LNCaP clone FGC (cell line): ENCODE data around the gene ADAM22.

Experiments
- DNase-seq: peaks from one replicate; pipeline ENCODE4 v3.0.0-alpha.2; 2011; ENCODE audit warnings: low read depth
- H3K4me3 ChIP-seq: 2 replicates; pipeline ENCODE4 v1.5.1; 2011; ENCODE audit warnings: mild to moderate bottlenecking, low read depth, low read length, control low read depth
- CTCF ChIP-seq: IDR thresholded peaks from 2 replicates; pipeline ENCODE4 v1.5.1; 2012; ENCODE audit warnings: mild to moderate bottlenecking; ENCODE audit not compliant: control insufficient read depth, insufficient read depth; ENCODE audit errors: extremely low read depth

The ADAM22 gene

GRCh38 chr7:88040694-88041093 is 106.6 kb downstream of the ADAM22 start:
- no peak for DNase-seq
- H3K4me3 ChIP-seq = no peak overlapping the region
- TF ChIP-seq CTCF = no peak

- no peak for TF ChIP-seq CTCF
Observed at GRCh38 chr7:88041583-88041982, 107.5 kb downstream of the ADAM22 start.

GRCh38 chr7:88042157-88042556 is 108.1 kb downstream of the ADAM22 start:
- TF ChIP-seq CTCF = no peak
- DNase-seq = no peak
- no peak overlapping the region for H3K4me3 ChIP-seq

More at GRCh38 chr7:88041583-88041982, 107.5 kb downstream of the ADAM22 start:
- no peak for DNase-seq
- no peak overlapping the region for H3K4me3 ChIP-seq

GRCh38 chr7:88042803-88043202 is 108.8 kb downstream of the ADAM22 start:
- no peak overlapping the region for H3K4me3 ChIP-seq
- no peak for TF ChIP-seq CTCF
- DNase-seq = no peak

- H3K4me3 ChIP-seq = no peak overlapping the region
- no peak for DNase-seq
- TF ChIP-seq CTCF = no peak
Observed at GRCh38 chr7:88044069-88044468, 110.0 kb downstream of the ADAM22 start.

- TF ChIP-seq CTCF = no peak
- no peak overlapping the region for H3K4me3 ChIP-seq
- DNase-seq = no peak
Observed at GRCh38 chr7:88046839-88047573, 113.0 kb downstream of the ADAM22 start.

GRCh38 chr7:88057655-88058054 is 123.6 kb downstream of the ADAM22 start:
- TF ChIP-seq CTCF = no peak
- DNase-seq = no peak
- H3K4me3 ChIP-seq = no peak overlapping the region
